ENCODE measurements around the gene ISG20L2. TPM values are rescaled to one million over a fixed set of nuclear protein-coding genes. Genes with fewer than 3 reads are reported as not detected.
A peak's percentile ranks its signal among the peaks of the same experiment; 100 is the strongest.

Gene ISG20L2
- total and polyA plus RNA-seq, 2 experiments from 2014 or later: 16.4 to 22.4 TPM

- H3K27me3 ChIP-seq: no peaks in the 10 kb centered on the region
- TF ChIP-seq EZH2 (IDR thresholded peaks at IDR 0.05; ENCODE audit: borderline replicate concordance) (no peak), EZH2phosphoT487 (IDR thresholded peaks at IDR 0.05; ENCODE audit: low read depth, severe bottlenecking, unreplicated experiment) (no peak), CTCF (IDR thresholded peaks at IDR 0.05; ENCODE audit: poor library complexity) (no peak)
- H4K20me1 ChIP-seq (ENCODE audit: insufficient read depth, poor library complexity, severe bottlenecking): peaks cover 28% of the 10 kb centered on the region
- H3K9me3 ChIP-seq (ENCODE audit: low read depth): no peaks in the 10 kb centered on the region
- 70% methylated on average over 7 of the region's 7 CpGs for WGBS (ENCODE audit: low lambda C conversion rate, missing lambda C conversion rate)
- H3K4me2 ChIP-seq: peak overlapping the region; percentile 89
- H3K9me2 ChIP-seq (replicated peaks; ENCODE audit: insufficient read depth): no peaks in the 10 kb centered on the region
- H3K27ac ChIP-seq: peak overlapping the region; percentile 99
- peaks cover 71% of the 10 kb centered on the region for H3K79me2 ChIP-seq
- H3K4me1 ChIP-seq (ENCODE audit: insufficient read depth): peaks cover 35% of the 10 kb centered on the region
- DNase-seq (ENCODE audit: low spot score): no peak
- H2AFZ ChIP-seq: no peak overlapping the region
- peak overlapping the region; percentile 68 for H3K4me3 ChIP-seq
- no peaks in the 10 kb centered on the region for H3K36me3 ChIP-seq (replicated peaks; ENCODE audit: insufficient read depth, low read depth)
Measured at GRCh38 chr1:156727492-156727891, 1.1 kb downstream of the ISG20L2 start.

GRCh38 chr1:156726549-156727226, 1.9 kb downstream of the ISG20L2 start:
- H4K20me1 ChIP-seq (ENCODE audit: insufficient read depth, poor library complexity, severe bottlenecking): peaks cover 28% of the 10 kb centered on the region
- no peaks in the 10 kb centered on the region for H3K9me2 ChIP-seq (replicated peaks; ENCODE audit: insufficient read depth)
- no peaks in the 10 kb centered on the region for H3K9me3 ChIP-seq (ENCODE audit: low read depth)
- H3K27ac ChIP-seq: no peak overlapping the region
- H2AFZ ChIP-seq: no peak overlapping the region
- peak overlapping the region; percentile 89 for H3K4me2 ChIP-seq
- H3K4me3 ChIP-seq: peak overlapping the region; percentile 4
- peaks cover 71% of the 10 kb centered on the region for H3K79me2 ChIP-seq
- no peak for TF ChIP-seq EZH2phosphoT487 (IDR thresholded peaks at IDR 0.05; ENCODE audit: low read depth, severe bottlenecking, unreplicated experiment)
- TF ChIP-seq EZH2 (IDR thresholded peaks at IDR 0.05; ENCODE audit: borderline replicate concordance): no peak
- TF ChIP-seq CTCF (IDR thresholded peaks at IDR 0.05; ENCODE audit: poor library complexity): peak; percentile 63
- 57% methylated on average over 15 of the region's 15 CpGs for WGBS (ENCODE audit: low lambda C conversion rate, missing lambda C conversion rate)
- no peaks in the 10 kb centered on the region for H3K27me3 ChIP-seq
- H3K4me1 ChIP-seq (ENCODE audit: insufficient read depth): peaks cover 35% of the 10 kb centered on the region
- no peaks in the 10 kb centered on the region for H3K36me3 ChIP-seq (replicated peaks; ENCODE audit: insufficient read depth, low read depth)
- DNase-seq (ENCODE audit: low spot score): peak; percentile 77

- H3K27ac ChIP-seq: no peak overlapping the region
- peaks cover 35% of the 10 kb centered on the region for H3K4me1 ChIP-seq (ENCODE audit: insufficient read depth)
- no peaks in the 10 kb centered on the region for H3K9me2 ChIP-seq (replicated peaks; ENCODE audit: insufficient read depth)
- H2AFZ ChIP-seq: no peak overlapping the region
- no peaks in the 10 kb centered on the region for H3K9me3 ChIP-seq (ENCODE audit: low read depth)
- WGBS (ENCODE audit: low lambda C conversion rate, missing lambda C conversion rate): 17% methylated on average over 18 of the region's 18 CpGs
- TF ChIP-seq CTCF (IDR thresholded peaks at IDR 0.05; ENCODE audit: poor library complexity) (peak; percentile 97), EZH2phosphoT487 (IDR thresholded peaks at IDR 0.05; ENCODE audit: low read depth, severe bottlenecking, unreplicated experiment) (no peak), EZH2 (IDR thresholded peaks at IDR 0.05; ENCODE audit: borderline replicate concordance) (no peak)
- DNase-seq (ENCODE audit: low spot score): peak; percentile 94
- H3K27me3 ChIP-seq: no peaks in the 10 kb centered on the region
- H3K36me3 ChIP-seq (replicated peaks; ENCODE audit: insufficient read depth, low read depth): no peaks in the 10 kb centered on the region
- H4K20me1 ChIP-seq (ENCODE audit: insufficient read depth, poor library complexity, severe bottlenecking): peaks cover 28% of the 10 kb centered on the region
- peak overlapping the region; percentile 89 for H3K4me2 ChIP-seq
- H3K4me3 ChIP-seq: peak overlapping the region; percentile 4
- H3K79me2 ChIP-seq: peaks cover 67% of the 10 kb centered on the region
Measured at GRCh38 chr1:156725683-156726280, 2.8 kb downstream of the ISG20L2 start.

Measured in hepatocyte (in vitro differentiated cells).